OCI-M2 (cell line): ENCODE results near the gene RUBCNL.

Source experiments
- DNase-seq: peaks from one replicate; lab custom pipeline; 2025; ENCODE audit not compliant: unreplicated experiment; lab: John Stamatoyannopoulos, UW

Gene RUBCNL

DNA sequence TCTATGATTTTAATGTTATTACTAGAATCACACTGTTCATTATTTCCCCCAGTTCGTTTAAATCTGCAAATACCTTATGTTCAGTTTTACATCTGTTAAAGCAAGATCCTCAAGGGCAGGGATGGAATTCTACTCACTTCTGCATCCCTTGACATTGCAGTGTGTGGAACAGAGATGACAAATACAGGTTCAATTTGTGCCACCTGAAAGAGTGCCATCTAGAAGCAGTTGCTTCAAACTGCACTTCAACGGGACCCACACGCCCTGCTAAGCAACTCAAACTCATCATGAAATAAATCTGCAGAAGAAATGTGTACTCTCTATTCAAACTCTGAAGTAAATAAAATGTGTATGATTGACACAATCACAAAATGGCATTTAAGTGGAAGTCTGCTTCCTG lies 44.5 kb downstream of the RUBCNL start:
- DNase-seq = no peak

GRCh38 chr13:46341112-46341711 lies 45.8 kb downstream of the RUBCNL start:
- no peak for DNase-seq

DNA sequence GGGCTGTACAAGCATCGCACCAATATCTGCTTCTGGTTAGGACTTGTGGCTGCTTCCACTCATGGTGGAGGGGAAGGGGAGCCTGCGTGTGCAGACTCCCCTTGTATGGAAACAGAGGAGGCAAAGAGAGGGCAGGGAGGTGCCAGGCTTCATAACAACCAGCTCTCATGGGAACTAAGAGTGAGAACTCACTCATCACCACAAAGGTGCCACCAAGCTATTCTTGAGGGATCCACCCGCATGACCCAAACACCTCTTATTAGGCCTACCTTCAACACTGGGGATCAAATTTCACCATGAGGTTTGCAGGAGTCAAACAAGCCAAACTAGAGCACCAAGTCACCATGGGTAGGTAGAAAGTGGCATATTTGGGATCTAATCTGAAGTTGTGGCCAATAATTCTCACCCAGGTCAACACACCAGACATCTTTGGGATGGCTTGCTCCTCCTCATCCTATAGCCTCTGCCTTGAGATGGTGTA lies 46.4 kb downstream of the RUBCNL start:
- DNase-seq = no peak

DNA sequence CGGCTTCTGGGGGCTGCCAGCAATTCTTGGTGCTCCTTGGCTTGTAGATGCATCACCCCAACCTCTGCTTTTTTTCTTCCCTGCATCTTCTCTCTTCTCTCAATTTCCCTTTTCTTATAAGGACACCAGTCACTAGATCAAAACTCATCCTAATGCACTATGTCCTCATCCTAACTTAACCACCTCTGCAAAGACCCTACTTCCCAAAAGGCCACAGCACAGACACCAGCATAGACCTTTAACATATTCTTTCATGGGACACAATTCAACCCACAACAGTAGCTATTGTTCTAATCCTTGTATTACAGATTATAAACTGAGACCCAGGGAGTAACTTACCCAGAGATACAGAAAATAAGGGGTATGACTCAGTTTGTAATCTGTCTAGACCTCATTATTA lies 47.0 kb downstream of the RUBCNL start:
- DNase-seq = no peak

DNA sequence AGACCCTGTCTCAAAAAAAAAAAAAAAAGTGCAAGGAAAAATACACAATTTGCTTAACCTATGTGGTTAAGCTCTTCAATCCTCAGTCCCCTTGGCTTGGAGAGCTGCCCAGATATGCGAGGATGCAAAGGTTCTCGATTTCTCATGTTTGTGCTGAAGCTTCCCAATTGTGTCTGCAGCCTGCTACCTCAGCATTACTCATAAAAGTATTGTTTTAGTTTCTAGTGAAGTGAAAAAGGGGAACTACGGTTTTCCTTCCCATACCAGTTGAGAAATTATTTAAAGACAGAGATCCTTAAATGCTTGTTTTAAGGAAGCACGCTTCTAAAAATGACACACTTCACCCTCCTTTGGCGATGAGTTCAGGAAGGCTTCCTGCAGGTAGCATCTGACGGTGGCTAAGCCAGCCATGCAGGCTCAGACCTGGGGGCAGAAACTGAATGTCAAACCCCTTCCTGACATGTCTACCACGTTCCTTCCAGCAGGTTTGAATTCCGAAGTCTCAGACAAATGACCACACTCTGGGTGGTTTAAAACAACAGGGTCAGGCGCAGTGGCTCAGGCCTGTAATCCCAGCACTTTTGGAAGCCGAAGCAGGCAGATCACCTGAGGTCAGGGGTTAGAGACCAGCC lies 47.9 kb downstream of the RUBCNL start:
- DNase-seq = no peak

- DNase-seq = no peak
Observed at GRCh38 chr13:46337700-46338099, 49.4 kb downstream of the RUBCNL start.

DNA sequence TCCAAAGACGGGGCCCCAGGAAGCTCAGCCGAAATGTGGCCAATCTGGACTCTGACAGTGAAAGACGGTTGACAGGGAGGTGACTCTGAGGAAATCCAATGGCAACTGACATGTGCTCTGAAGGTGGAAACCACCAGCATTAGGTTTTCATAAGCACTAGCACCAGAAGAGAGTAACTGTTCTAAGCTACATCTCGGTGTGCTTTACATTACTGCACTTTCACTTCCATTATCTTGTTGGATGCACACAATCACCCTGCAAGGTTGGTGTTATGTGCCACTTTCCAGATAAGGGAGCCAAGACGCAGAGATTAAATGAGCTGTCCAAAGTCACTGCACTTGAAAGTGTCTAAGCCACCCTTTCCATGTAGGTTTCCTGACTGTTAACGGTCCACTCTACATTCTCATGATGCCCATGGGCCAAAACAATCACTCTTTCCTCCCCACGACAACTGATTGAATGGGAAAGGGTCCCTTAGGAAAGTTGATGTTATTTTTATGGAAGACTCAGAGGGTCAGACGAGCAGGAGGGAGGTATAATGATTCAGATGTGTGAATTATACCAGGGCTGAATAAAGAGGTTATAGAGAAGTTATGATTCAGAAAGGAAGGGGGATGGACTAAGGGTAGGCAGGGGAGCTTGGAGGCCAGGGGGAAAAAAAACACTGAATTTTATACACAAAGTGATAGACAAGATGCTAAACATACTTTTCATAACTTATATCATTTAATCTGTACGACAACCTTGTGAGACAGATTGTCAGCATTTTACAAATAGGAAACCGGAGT lies 52.8 kb downstream of the RUBCNL start:
- DNase-seq = no peak

GRCh38 chr13:46332772-46333171 lies 54.3 kb downstream of the RUBCNL start:
- no peak for DNase-seq

GRCh38 chr13:46329624-46330023 lies 57.4 kb downstream of the RUBCNL start:
- DNase-seq = no peak

DNA sequence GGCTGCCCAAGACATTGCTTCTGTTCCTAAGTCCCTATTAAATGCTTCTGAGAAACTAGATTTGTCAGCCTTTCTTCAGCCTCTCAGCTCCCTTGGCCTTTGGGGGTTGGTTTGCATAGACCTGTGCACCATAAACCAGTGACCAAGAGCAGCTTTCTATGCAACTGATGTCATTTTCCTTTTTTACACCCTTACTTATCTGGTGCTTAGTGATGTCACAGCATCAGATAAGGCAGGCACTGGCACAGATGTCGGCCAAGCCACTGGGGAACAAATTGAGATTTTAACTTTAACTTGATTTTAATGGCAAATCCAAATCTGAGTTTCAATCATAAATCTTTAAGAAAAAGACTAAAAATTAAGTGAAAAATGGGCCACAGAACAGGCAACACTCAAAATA lies 59.8 kb downstream of the RUBCNL start:
- DNase-seq = no peak

DNA sequence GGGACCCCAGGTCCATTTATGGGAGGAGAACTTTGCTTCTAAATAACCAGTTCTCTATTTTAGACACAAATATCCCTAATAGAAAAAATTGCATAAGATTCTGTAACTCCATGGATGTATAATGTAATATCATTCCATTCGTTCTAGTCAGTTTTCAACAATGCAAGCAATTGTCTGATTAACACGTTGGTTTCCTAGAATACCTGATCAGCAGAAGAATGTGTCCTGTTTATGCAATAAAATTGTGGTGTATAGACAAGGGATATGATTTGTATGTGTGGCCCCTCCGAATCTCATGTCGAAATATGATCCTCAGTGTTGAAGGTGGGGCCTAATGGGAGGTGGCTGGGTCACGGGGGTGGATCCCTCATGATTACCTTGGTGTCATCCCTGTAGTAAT lies 62.1 kb downstream of the RUBCNL start:
- no peak for DNase-seq

GRCh38 chr13:46321494-46322225 lies 65.4 kb downstream of the RUBCNL start:
- no peak for DNase-seq

DNA sequence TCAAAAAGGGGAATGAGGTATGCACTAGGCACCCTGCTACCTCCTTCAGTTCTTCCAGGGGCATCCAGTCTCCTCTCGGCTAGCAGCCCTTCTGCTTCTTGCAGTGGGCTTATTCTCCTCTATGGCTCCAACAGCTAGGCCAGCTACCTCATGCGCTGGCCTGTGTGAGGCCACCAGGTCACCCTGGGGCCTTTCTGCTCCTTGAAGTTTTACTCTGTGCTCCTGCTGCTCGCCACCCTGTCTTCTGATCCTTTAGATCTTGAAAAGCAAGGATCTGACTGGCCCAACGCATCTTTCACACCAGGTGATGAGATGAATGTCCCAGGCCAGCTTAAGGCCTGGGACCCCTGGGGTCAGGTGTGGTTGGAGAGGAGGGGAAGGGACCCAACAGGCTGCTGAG lies 66.2 kb downstream of the RUBCNL start:
- DNase-seq = no peak

- DNase-seq = no peak
Observed at GRCh38 chr13:46320406-46320805, 66.6 kb downstream of the RUBCNL start.

GRCh38 chr13:46318986-46319385 lies 68.1 kb downstream of the RUBCNL start:
- DNase-seq = no peak

GRCh38 chr13:46317120-46317519 lies 69.9 kb downstream of the RUBCNL start:
- DNase-seq = no peak

GRCh38 chr13:46315491-46316075 lies 71.5 kb downstream of the RUBCNL start:
- DNase-seq = no peak

DNA sequence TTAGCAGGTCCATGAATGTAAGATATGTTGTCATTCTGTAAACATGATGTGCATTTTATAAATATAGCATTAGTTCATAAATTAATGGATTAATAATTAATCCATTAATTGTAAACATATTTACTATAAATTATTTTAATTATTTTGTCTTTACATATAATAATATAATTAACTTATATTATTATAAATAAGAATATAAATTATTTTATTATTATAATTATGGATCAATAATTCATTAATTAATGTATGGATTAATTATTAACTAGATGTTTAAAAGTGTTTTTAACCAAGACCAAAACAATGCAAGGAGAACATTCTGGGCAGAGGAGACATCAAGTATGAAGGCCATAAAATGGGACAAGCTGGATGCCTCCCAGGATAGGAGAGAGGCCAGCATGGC lies 72.0 kb downstream of the RUBCNL start:
- no peak for DNase-seq

GRCh38 chr13:46314587-46314986 lies 72.5 kb downstream of the RUBCNL start:
- no peak for DNase-seq

DNA sequence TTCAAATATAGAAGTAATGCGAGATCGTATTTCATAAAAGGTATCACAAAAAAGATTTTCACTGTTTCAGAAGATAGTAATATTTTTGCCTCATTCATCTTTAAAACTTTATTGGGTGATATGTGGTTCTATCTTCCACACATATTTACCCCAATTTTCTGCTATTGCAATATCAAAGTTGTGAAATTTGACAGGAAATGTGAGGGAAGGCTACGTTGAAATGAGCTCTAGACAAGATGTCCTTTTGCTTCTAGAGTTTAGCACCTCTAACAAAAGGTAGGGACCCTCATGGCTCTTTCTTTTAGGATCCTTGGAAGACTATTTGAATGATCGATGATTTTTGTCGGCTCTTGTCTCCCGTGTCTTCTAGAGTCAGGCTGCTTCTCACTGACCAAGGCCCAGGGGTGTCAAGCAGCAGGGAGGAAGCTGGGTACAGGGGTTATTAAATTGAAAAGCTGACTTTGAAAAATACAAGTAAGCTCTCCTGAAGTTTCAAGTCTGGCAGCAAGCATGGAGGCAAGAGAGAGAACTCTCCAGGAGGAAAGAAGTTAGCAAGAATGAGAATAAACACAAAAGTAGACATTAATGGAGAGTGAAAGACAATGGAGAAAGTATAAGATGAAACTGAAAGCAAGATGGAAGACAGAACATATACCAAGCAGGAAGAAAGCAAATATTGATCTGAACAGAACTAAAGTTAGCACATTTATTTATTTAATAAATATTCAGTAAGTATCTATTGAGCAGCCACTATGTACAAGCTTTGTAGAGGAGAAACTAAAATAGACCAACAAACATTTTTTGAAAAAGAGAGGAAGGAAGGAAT lies 73.4 kb downstream of the RUBCNL start:
- no peak for DNase-seq
